Measurements from ENCODE around the gene CCDC174.

GRCh38 chr3:14680115-14680514 is 28.6 kb downstream of the CCDC174 start:
- TF ChIP-seq, protein P1, sequence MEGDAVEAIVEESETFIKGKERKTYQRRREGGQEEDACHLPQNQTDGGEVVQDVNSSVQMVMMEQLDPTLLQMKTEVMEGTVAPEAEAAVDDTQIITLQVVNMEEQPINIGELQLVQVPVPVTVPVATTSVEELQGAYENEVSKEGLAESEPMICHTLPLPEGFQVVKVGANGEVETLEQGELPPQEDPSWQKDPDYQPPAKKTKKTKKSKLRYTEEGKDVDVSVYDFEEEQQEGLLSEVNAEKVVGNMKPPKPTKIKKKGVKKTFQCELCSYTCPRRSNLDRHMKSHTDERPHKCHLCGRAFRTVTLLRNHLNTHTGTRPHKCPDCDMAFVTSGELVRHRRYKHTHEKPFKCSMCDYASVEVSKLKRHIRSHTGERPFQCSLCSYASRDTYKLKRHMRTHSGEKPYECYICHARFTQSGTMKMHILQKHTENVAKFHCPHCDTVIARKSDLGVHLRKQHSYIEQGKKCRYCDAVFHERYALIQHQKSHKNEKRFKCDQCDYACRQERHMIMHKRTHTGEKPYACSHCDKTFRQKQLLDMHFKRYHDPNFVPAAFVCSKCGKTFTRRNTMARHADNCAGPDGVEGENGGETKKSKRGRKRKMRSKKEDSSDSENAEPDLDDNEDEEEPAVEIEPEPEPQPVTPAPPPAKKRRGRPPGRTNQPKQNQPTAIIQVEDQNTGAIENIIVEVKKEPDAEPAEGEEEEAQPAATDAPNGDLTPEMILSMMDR (conservative IDR thresholded peaks at IDR 0.05), result no peak
- no peak for TF ChIP-seq ZFX (IDR thresholded peaks at IDR 0.05)

All from C4-2B (cell line).